Suprapubic skin (tissue), 3 donors: ENCODE measurements around the gene HECW1.

Experiments
- EP300 ChIP-seq: sonication (generic); formaldehyde crosslinking; IDR thresholded peaks from one replicate; pipeline ENCODE4 v1.6.1; 2017; ENCODE audit warnings: antibody characterized with exemption
- POLR2A ChIP-seq, 2 donors: fragments of 450-650 bp; IDR thresholded peaks; one replicate each; pipeline ENCODE4 v1.6.1; 2017; ENCODE audit warnings: antibody characterized with exemption in 2 of 2, mild to moderate bottlenecking in 2 of 2, moderate library complexity in 2 of 2
- TF ChIP-seq, protein P1 (sequence below), 2 donors: fragments of 200-600 bp in 1 of 2; fragments of 450-650 bp in 1 of 2; sonication (generic) in 1 of 2; IDR thresholded peaks; one replicate each; pipeline ENCODE4 v1.5.1; 2016 to 2019; ENCODE audit warnings: antibody characterized with exemption in 2 of 2, mild to moderate bottlenecking in 1 of 2, moderate library complexity in 1 of 2

DNA sequence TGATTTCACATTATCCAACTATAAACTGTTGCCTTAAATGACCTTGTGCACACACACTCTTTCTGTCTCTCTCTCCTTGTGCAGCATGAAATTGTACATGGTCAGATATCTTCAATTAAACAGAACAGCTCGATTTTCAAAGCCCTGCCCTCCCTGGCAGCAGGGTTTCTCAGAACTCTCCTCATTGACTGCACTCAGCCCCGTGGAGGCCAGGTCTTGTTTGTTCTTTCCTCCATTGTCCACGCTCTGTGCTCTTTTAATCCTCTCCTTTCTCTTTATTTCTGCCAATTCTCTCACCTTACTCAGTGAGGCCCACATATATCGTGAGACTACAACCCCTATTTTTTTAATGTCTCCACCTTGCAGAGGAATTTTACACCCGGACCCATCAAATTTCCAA is 294.5 kb downstream of the HECW1 start:
- TF ChIP-seq EP300, result no peak
- no peak for TF ChIP-seq POLR2A (IDR thresholded peaks at IDR 0.05)
- TF ChIP-seq, protein P1, sequence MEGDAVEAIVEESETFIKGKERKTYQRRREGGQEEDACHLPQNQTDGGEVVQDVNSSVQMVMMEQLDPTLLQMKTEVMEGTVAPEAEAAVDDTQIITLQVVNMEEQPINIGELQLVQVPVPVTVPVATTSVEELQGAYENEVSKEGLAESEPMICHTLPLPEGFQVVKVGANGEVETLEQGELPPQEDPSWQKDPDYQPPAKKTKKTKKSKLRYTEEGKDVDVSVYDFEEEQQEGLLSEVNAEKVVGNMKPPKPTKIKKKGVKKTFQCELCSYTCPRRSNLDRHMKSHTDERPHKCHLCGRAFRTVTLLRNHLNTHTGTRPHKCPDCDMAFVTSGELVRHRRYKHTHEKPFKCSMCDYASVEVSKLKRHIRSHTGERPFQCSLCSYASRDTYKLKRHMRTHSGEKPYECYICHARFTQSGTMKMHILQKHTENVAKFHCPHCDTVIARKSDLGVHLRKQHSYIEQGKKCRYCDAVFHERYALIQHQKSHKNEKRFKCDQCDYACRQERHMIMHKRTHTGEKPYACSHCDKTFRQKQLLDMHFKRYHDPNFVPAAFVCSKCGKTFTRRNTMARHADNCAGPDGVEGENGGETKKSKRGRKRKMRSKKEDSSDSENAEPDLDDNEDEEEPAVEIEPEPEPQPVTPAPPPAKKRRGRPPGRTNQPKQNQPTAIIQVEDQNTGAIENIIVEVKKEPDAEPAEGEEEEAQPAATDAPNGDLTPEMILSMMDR (IDR thresholded peaks at IDR 0.05), result no peak
